ENCODE measurements around the gene MRPL24.

Gene MRPL24

GRCh38 chr1:156711011-156711817, 29.7 kb downstream of the MRPL24 start:
- H3K4me2 ChIP-seq, result no peak overlapping the region
- H3K9ac ChIP-seq, result no peak overlapping the region
- H3K36me3 ChIP-seq (ENCODE audit: insufficient read depth), result no peaks in the 10 kb centered on the region
- TF ChIP-seq, protein P1, sequence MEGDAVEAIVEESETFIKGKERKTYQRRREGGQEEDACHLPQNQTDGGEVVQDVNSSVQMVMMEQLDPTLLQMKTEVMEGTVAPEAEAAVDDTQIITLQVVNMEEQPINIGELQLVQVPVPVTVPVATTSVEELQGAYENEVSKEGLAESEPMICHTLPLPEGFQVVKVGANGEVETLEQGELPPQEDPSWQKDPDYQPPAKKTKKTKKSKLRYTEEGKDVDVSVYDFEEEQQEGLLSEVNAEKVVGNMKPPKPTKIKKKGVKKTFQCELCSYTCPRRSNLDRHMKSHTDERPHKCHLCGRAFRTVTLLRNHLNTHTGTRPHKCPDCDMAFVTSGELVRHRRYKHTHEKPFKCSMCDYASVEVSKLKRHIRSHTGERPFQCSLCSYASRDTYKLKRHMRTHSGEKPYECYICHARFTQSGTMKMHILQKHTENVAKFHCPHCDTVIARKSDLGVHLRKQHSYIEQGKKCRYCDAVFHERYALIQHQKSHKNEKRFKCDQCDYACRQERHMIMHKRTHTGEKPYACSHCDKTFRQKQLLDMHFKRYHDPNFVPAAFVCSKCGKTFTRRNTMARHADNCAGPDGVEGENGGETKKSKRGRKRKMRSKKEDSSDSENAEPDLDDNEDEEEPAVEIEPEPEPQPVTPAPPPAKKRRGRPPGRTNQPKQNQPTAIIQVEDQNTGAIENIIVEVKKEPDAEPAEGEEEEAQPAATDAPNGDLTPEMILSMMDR (conservative IDR thresholded peaks at IDR 0.05; ENCODE audit: low read depth, low read length), result no peak
- H4K20me1 ChIP-seq (ENCODE audit: insufficient read depth), result no peaks in the 10 kb centered on the region
- no peaks in the 10 kb centered on the region for H3K79me2 ChIP-seq (ENCODE audit: insufficient read depth, low read depth)
- H2AFZ ChIP-seq (ENCODE audit: low read depth), result no peak overlapping the region
- H3K4me3 ChIP-seq (IDR thresholded peaks at IDR 0.05; ENCODE audit: insufficient read depth, low read depth, low read length), result no peak overlapping the region
- peaks cover 45% of the 10 kb centered on the region for H3K27me3 ChIP-seq (ENCODE audit: insufficient read depth, low read depth)
- peaks cover 4% of the 10 kb centered on the region for H3K4me1 ChIP-seq (ENCODE audit: low read depth, poor library complexity, severe bottlenecking)
- H3K27ac ChIP-seq, result no peak overlapping the region

GRCh38 chr1:156709757-156710489, 31.0 kb downstream of the MRPL24 start:
- TF ChIP-seq, protein P1 (conservative IDR thresholded peaks at IDR 0.05; ENCODE audit: low read depth, low read length), result no peak
- peaks cover 58% of the 10 kb centered on the region for H3K27me3 ChIP-seq (ENCODE audit: insufficient read depth, low read depth)
- no peak overlapping the region for H3K27ac ChIP-seq
- no peak overlapping the region for H2AFZ ChIP-seq (ENCODE audit: low read depth)
- H3K9ac ChIP-seq, result no peak overlapping the region
- H3K36me3 ChIP-seq (ENCODE audit: insufficient read depth), result no peaks in the 10 kb centered on the region
- peaks cover 17% of the 10 kb centered on the region for H3K4me1 ChIP-seq (ENCODE audit: low read depth, poor library complexity, severe bottlenecking)
- no peaks in the 10 kb centered on the region for H4K20me1 ChIP-seq (ENCODE audit: insufficient read depth)
- H3K4me3 ChIP-seq (IDR thresholded peaks at IDR 0.05; ENCODE audit: insufficient read depth, low read depth, low read length), result no peak overlapping the region
- no peaks in the 10 kb centered on the region for H3K79me2 ChIP-seq (ENCODE audit: insufficient read depth, low read depth)
- H3K4me2 ChIP-seq, result no peak overlapping the region

DNA sequence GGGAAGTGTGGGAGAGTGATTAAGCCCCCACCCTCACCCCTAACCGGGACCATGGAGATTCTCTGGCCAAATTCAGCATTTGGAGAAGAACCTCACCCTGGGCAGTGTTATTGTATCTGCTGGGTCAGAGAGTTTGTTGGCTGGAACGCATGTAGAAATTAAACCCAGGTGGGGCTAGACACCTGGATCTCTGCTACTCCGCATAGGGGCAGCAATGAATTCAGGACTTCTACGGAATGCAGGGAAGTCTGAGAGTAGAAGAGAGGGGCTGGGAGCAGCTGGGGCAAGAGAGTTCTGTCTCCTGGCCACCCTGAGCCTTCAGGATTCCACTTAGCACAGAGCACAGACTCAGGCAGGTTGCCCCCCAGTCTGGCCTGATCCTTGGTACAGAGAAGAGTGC, 31.9 kb downstream of the MRPL24 start:
- H3K4me1 ChIP-seq (ENCODE audit: low read depth, poor library complexity, severe bottlenecking), result peaks cover 20% of the 10 kb centered on the region
- no peak overlapping the region for H3K4me2 ChIP-seq
- no peak overlapping the region for H3K9ac ChIP-seq

GRCh38 chr1:156708218-156708661, 32.6 kb downstream of the MRPL24 start:
- H3K79me2 ChIP-seq (ENCODE audit: insufficient read depth, low read depth), result no peaks in the 10 kb centered on the region
- TF ChIP-seq, protein P1 (conservative IDR thresholded peaks at IDR 0.05; ENCODE audit: low read depth, low read length), result no peak
- no peak overlapping the region for H3K4me3 ChIP-seq (IDR thresholded peaks at IDR 0.05; ENCODE audit: insufficient read depth, low read depth, low read length)
- H3K27ac ChIP-seq, result no peak overlapping the region
- no peak overlapping the region for H3K4me2 ChIP-seq
- no peak overlapping the region for H2AFZ ChIP-seq (ENCODE audit: low read depth)
- no peaks in the 10 kb centered on the region for H4K20me1 ChIP-seq (ENCODE audit: insufficient read depth)
- H3K27me3 ChIP-seq (ENCODE audit: insufficient read depth, low read depth), result peaks cover 75% of the 10 kb centered on the region
- H3K9ac ChIP-seq, result no peak overlapping the region
- no peaks in the 10 kb centered on the region for H3K36me3 ChIP-seq (ENCODE audit: insufficient read depth)
- peaks cover 20% of the 10 kb centered on the region for H3K4me1 ChIP-seq (ENCODE audit: low read depth, poor library complexity, severe bottlenecking)

More for the DNA sequence above, 31.9 kb downstream of the MRPL24 start:
- H3K79me2 ChIP-seq (ENCODE audit: insufficient read depth, low read depth), result no peaks in the 10 kb centered on the region
- H2AFZ ChIP-seq (ENCODE audit: low read depth), result no peak overlapping the region
- H3K36me3 ChIP-seq (ENCODE audit: insufficient read depth), result no peaks in the 10 kb centered on the region
- H4K20me1 ChIP-seq (ENCODE audit: insufficient read depth), result no peaks in the 10 kb centered on the region
- TF ChIP-seq, protein P1 (conservative IDR thresholded peaks at IDR 0.05; ENCODE audit: low read depth, low read length), result no peak
- H3K27ac ChIP-seq, result no peak overlapping the region
- H3K27me3 ChIP-seq (ENCODE audit: insufficient read depth, low read depth), result peaks cover 67% of the 10 kb centered on the region
- H3K4me3 ChIP-seq (IDR thresholded peaks at IDR 0.05; ENCODE audit: insufficient read depth, low read depth, low read length), result no peak overlapping the region
